Superior temporal gyrus (tissue), 1 donor: Measurements from ENCODE around the gene DPP8.
"Not testable (repeated sequence)": the region's sequence is repeated elsewhere in the genome, so short reads cannot be mapped to it uniquely, and the experiment has no call there.

Experiments
- DNase-seq: peaks from one replicate; pipeline ENCODE4 v3.0.0-alpha.2; 2016; ENCODE audit errors: extremely low spot score

The DPP8 gene

GRCh38 chr15:65516997-65517865 lies at the start of gene DPP8:
TSS of gene DPP8 (minus strand) at chr15:65517689. CDS start at chr15:65512553, 5,136 bp downstream.
- DNase-seq, result peak; percentile 94

- DNase-seq, result no peak
Observed at GRCh38 chr15:65561934-65562333, 44.4 kb upstream of the DPP8 start.

GRCh38 chr15:65559941-65560340 lies 42.5 kb upstream of the DPP8 start:
- no peak for DNase-seq

GRCh38 chr15:65558997-65559760 lies 41.7 kb upstream of the DPP8 start:
- DNase-seq, result no peak

- no peak for DNase-seq
Observed at GRCh38 chr15:65558336-65558735, 40.8 kb upstream of the DPP8 start.

- no peak for DNase-seq
Observed at GRCh38 chr15:65556622-65557021, 39.1 kb upstream of the DPP8 start.

GRCh38 chr15:65553691-65554090 lies 36.2 kb upstream of the DPP8 start:
- no peak for DNase-seq

- DNase-seq, result not testable (repeated sequence)
Observed at GRCh38 chr15:65552851-65553250, 35.4 kb upstream of the DPP8 start.

- DNase-seq, result no peak
Observed at GRCh38 chr15:65551183-65551582, 33.7 kb upstream of the DPP8 start.

- no peak for DNase-seq
Observed at GRCh38 chr15:65550681-65551098, 33.2 kb upstream of the DPP8 start.

- not testable (repeated sequence) for DNase-seq
Observed at GRCh38 chr15:65549288-65549687, 31.8 kb upstream of the DPP8 start.

GRCh38 chr15:65547841-65548240 lies 30.4 kb upstream of the DPP8 start:
- DNase-seq, result no peak

- DNase-seq, result no peak
Observed at GRCh38 chr15:65541231-65541820, 23.8 kb upstream of the DPP8 start.

- DNase-seq, result no peak
Observed at GRCh38 chr15:65540314-65540713, 22.8 kb upstream of the DPP8 start.

- DNase-seq, result no peak
Observed at GRCh38 chr15:65535192-65535591, 17.7 kb upstream of the DPP8 start.

- DNase-seq, result no peak
Observed at GRCh38 chr15:65533057-65533756, 15.7 kb upstream of the DPP8 start.

GRCh38 chr15:65532738-65533051 lies 15.2 kb upstream of the DPP8 start:
- DNase-seq, result no peak

GRCh38 chr15:65530318-65531111 lies 13.0 kb upstream of the DPP8 start, which contains the start of gene HACD3:
TSS of gene HACD3 (plus strand) at chr15:65530463. CDS start at chr15:65530632, 169 bp downstream.
- DNase-seq, result peak; percentile 79

- no peak for DNase-seq
Observed at GRCh38 chr15:65529762-65530317, 12.4 kb upstream of the DPP8 start.

GRCh38 chr15:65528461-65529060 lies 11.1 kb upstream of the DPP8 start:
- no peak for DNase-seq
